CD4-positive, alpha-beta T cell (primary cell): ENCODE measurements around the gene BANP. TPM values are rescaled to one million over a fixed set of nuclear protein-coding genes. Genes with fewer than 3 reads are reported as not detected.

ENCODE experiments used
- ATAC-seq: fragments of 200-7000 bp; cut with Tn5 transposase; one replicate; pipeline ENCODE4 v1.10.0; 2022; ENCODE audit warnings: mild to moderate bottlenecking; ENCODE audit not compliant: poor library complexity
- CTCF ChIA-PET: fragments of 350-600 bp; sonication (Branson Sonifier 250); formaldehyde crosslinking; loops from one replicate; lab custom pipeline; 2021; ENCODE audit warnings: antibody characterized with exemption, inconsistent platforms; lab: Charles Lee
- POLR2A ChIA-PET: fragments of 350-600 bp; sonication (Branson Sonifier 250); formaldehyde crosslinking; loops from one replicate; lab custom pipeline; 2021; ENCODE audit warnings: antibody characterized with exemption, inconsistent platforms; lab: Charles Lee
- DNase-seq, 14 experiments: peaks; one replicate each; pipeline ENCODE4 v3.0.0-alpha.2; 2013 to 2020; ENCODE audit warnings: mixed read lengths in 2 of 14
- H3K27ac ChIP-seq, 2 donors: one replicate each; pipeline versions ENCODE4 v1.5.1 to v1.7.0; 2013; ENCODE audit warnings: low read length in 2 of 2, low read depth in 1 of 2, mild to moderate bottlenecking in 1 of 2
- H3K27me3 ChIP-seq, 2 experiments: 1 replicate in 1 of 2; 2 replicates in 1 of 2; pipeline versions ENCODE4 v1.6.1 to v1.7.0; 2013; ENCODE audit warnings: low read length in 2 of 2, control low read depth in 1 of 2, mild to moderate bottlenecking in 1 of 2, moderate library complexity in 1 of 2; ENCODE audit not compliant: insufficient read depth in 2 of 2, control insufficient read depth in 1 of 2
- H3K36me3 ChIP-seq: one replicate; pipeline ENCODE4 v1.6.1; 2013; ENCODE audit warnings: low read length, control low read depth; ENCODE audit not compliant: insufficient read depth
- H3K4me1 ChIP-seq: one replicate; pipeline ENCODE4 v1.6.1; 2013; ENCODE audit warnings: low read length, control low read depth; ENCODE audit not compliant: insufficient read depth
- H3K4me3 ChIP-seq: one replicate; pipeline ENCODE4 v1.5.1; 2013; ENCODE audit warnings: mild to moderate bottlenecking, low read length, moderate library complexity
- H3K9me3 ChIP-seq, 2 experiments: 1 replicate in 1 of 2; 2 replicates in 1 of 2; pipeline versions ENCODE4 v1.6.1 to v1.7.0; 2013; ENCODE audit warnings: low read length in 2 of 2, mild to moderate bottlenecking in 2 of 2, control low read depth in 1 of 2, moderate library complexity in 1 of 2; ENCODE audit not compliant: control insufficient read depth in 1 of 2, insufficient read depth in 1 of 2
- H3K27ac Mint-ChIP-seq: one replicate; pipeline ENCODE4 v1.8.0; 2020; ENCODE audit warnings: mixed read lengths
- H3K27me3 Mint-ChIP-seq: one replicate; pipeline ENCODE4 v1.8.0; 2021; ENCODE audit warnings: mixed read lengths
- H3K36me3 Mint-ChIP-seq: one replicate; pipeline ENCODE4 v1.8.0; 2021; ENCODE audit warnings: low read depth, mixed read lengths
- H3K4me1 Mint-ChIP-seq: one replicate; pipeline ENCODE4 v1.8.0; 2021; ENCODE audit warnings: low read depth, mixed read lengths
- H3K4me3 Mint-ChIP-seq: one replicate; pipeline ENCODE4 v1.8.0; 2020; ENCODE audit warnings: mild to moderate bottlenecking, mixed read lengths
- H3K9me3 Mint-ChIP-seq: one replicate; pipeline ENCODE4 v1.8.0; 2020; ENCODE audit warnings: mixed read lengths
- CTCF ChIP-seq: fragments of 200-600 bp; IDR thresholded peaks from one replicate; pipeline ENCODE4 v1.8.0; 2022; ENCODE audit warnings: antibody characterized with exemption, mild to moderate bottlenecking
- intact Hi-C, 2 experiments: fragments of 100-400 bp; cut with DNase I in 1 of 2; cut with micrococcal nuclease in 1 of 2; formaldehyde crosslinking; loops; one replicate each; pipeline versions ENCODE4 v1.15.1 to v1.9.0; 2023 to 2025; cut with DNase I, micrococcal nuclease
- total RNA-seq, 174 experiments: library from RNA in 2 of 174; stranded (reverse) in 2 of 174; gene quantifications; one replicate each; pipeline ENCODE4 v1.2.3 and lab custom pipeline; 2021 to 2026

Gene BANP
- total RNA-seq, 2 experiments from 2014 or later, result 57.5 to 58.6 TPM

GRCh38 chr16:87973717-87974116 lies 22.5 kb downstream of the BANP start:
- peaks cover 75% of the 10 kb centered on the region for H3K36me3 Mint-ChIP-seq
- ATAC-seq, result no peak

DNA sequence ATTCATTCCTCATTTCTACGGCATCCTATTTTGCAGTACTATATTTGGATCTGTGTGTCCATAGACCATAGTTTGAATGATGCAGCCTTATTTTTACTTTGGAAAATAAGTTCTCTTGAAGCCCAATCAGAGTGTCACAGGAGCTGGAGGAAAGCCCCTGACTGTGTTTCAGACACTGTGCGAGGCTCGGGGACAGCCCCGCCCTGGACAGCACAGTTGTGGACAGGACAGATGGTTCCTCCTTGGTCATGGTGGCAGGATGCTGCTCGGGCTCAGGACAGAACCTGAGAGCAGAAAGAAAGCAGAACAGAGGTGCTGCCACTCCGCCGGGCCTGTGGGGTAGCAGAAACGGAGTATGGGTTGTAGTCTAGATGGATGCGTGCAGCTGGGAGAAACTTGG lies 22.9 kb downstream of the BANP start:
- no peaks in the 10 kb centered on the region for H3K27me3 ChIP-seq
- no peak overlapping the region for H3K27ac Mint-ChIP-seq
- H3K27ac ChIP-seq, result no peak overlapping the region
- ChIA-PET CTCF (no interaction called here), POLR2A (no interaction called here)
- H3K27me3 Mint-ChIP-seq, result no peaks in the 10 kb centered on the region
- DNase-seq (no peak), ATAC-seq (no peak)
- intact Hi-C loops, result no loop called here
- H3K9me3 ChIP-seq, result peaks cover 16 to 19% of the 10 kb centered on the region in 2 experiments
- peaks cover 20% of the 10 kb centered on the region for H3K4me1 Mint-ChIP-seq
- H3K9me3 Mint-ChIP-seq, result peaks cover 4% of the 10 kb centered on the region
- no peak overlapping the region for H3K4me3 Mint-ChIP-seq
- no peak overlapping the region for H3K4me3 ChIP-seq
- peaks cover 77% of the 10 kb centered on the region for H3K36me3 Mint-ChIP-seq
- peaks cover 6% of the 10 kb centered on the region for H3K4me1 ChIP-seq
- peaks cover 22% of the 10 kb centered on the region for H3K36me3 ChIP-seq
- TF ChIP-seq CTCF, result no peak

More at GRCh38 chr16:87973717-87974116, 22.5 kb downstream of the BANP start:
- Histone ChIP-seq H3K36me3 (peaks cover 18% of the 10 kb centered on the region), H3K27me3 (no peaks in the 10 kb centered on the region), H3K4me3 (no peak overlapping the region), H3K4me1 (peaks cover 6% of the 10 kb centered on the region), H3K9me3 (peaks cover 16 to 19% of the 10 kb centered on the region in 2 experiments), H3K27ac (no peak overlapping the region)
- DNase-seq, result no peak
- intact Hi-C loops, result no loop called here
- Mint-ChIP-seq H3K27me3 (no peaks in the 10 kb centered on the region), H3K4me1 (peaks cover 20% of the 10 kb centered on the region), H3K9me3 (peaks cover 4% of the 10 kb centered on the region), H3K4me3 (no peak overlapping the region), H3K27ac (no peak overlapping the region)
- CTCF ChIA-PET, result interaction anchor here (0.9 kb wide), 1 partner anchor 23 kb away, joined by 3 read pairs; the partner anchor contains the start of gene BANP
- POLR2A ChIA-PET, result no interaction called here
- TF ChIP-seq CTCF, result no peak

DNA sequence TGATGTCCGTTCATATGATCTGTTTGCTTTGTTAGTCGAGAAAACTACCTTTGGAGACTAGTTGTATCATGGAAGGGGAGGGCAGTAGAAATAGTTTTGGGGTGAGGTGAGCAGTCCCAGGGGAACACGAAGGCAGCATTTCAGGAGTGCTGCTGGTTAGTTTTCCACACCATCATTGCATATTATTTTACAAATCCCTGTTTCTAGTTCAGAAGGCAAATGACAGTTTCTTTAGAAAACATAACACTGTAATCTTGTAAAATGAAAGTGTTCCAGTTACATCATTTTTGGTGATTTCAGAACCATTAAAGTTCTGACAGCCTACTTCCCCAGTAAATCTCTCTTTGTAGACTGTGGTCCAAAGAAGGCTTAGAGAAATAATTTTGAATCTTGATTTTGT lies 25.4 kb downstream of the BANP start:
- Mint-ChIP-seq H3K4me3 (no peak overlapping the region), H3K36me3 (peaks cover 77% of the 10 kb centered on the region), H3K9me3 (peaks cover under 1% of the 10 kb centered on the region), H3K4me1 (peaks cover 39% of the 10 kb centered on the region), H3K27ac (no peak overlapping the region), H3K27me3 (no peaks in the 10 kb centered on the region)
- ChIA-PET CTCF (no interaction called here), POLR2A (no interaction called here)
- no peak for ATAC-seq
- no peak overlapping the region for H3K27ac ChIP-seq
- no peak overlapping the region for H3K4me3 ChIP-seq
- intact Hi-C loops, result no loop called here
- H3K4me1 ChIP-seq, result peaks cover 12% of the 10 kb centered on the region
- peaks cover 7 to 9% of the 10 kb centered on the region in 2 experiments for H3K9me3 ChIP-seq
- H3K36me3 ChIP-seq, result peaks cover 24% of the 10 kb centered on the region
- no peak for DNase-seq
- TF ChIP-seq CTCF, result no peak
- H3K27me3 ChIP-seq, result no peaks in the 10 kb centered on the region
